ENCODE measurements around the gene ANKMY1. TPM values are rescaled to one million over a fixed set of nuclear protein-coding genes. Genes with fewer than 3 reads are reported as not detected.
A peak's percentile ranks its signal among the peaks of the same experiment; 100 is the strongest.

The ANKMY1 gene
- total and polyA plus RNA-seq, 2 experiments from 2014 or later, result 2.3 to 8.9 TPM

DNA sequence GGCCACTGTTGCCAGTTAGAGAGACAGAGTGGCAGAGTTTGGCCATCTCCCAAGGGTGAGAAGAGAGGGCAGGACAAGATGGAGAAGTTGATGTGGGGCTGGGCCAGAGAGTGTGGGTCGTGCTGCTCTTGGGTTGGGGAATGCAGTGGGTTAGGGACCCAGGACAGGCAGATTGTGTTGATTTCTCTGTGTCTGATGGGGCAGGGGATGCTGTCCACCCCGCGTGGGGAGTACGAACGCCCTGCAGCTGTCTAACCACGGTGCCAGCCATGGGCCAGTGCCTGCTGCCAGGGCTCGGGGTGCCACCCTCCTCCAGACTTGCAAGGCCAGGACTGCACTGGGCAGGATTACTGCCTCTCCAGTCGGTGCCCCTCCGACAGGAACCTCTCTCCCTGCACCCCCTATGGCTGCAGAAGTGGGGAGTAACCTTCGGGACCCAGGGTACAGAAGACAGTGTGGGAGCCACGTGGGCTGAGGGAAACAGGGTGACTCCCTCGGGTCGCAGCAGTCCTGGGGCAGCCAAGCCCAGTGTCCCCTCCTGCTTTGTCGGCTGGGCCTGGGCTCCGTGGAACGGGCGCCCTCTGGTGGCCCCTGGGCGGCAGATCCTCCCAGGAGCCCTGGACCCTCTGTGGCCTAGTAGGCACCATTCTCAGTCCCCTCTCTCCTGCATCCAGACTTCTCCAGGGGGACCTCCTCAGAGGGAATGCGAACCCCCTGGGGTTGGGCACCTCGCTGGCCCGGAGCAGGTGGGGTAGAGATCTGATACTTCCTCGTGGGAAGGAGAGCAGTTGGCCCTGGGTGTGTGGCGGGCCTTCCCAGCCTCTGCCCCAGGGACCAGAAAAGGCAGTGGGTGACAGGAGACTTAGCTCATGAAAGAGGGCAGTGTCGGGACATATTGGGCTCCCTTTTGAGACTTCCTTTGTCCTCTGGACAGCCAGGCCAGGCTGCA is 119.7 kb downstream of the ANKMY1 start:
- H3K9me2 ChIP-seq (ENCODE audit: insufficient read depth), result no peaks in the 10 kb centered on the region
- H3K4me3 ChIP-seq, result no peak overlapping the region
- peaks cover 11% of the 10 kb centered on the region; the same call in 1 of the 2 replicates for H3K79me2 ChIP-seq (replicated peaks; ENCODE audit: insufficient read depth)
- ATAC-seq (peak; percentile 64), DNase-seq (ENCODE audit: low spot score) (peak; percentile 74)
- Mint-ChIP-seq H3K36me3 (ENCODE audit: low read depth) (no peaks in the 10 kb centered on the region), H3K27me3 (ENCODE audit: insufficient read depth, low read depth, poor library complexity) (peaks cover 25% of the 10 kb centered on the region), H3K27ac (no peak overlapping the region), H3K4me3 (peak overlapping the region; percentile 68; the same call in 2 of the 3 replicates), H3K9me3 (no peaks in the 10 kb centered on the region), H3K4me1 (peaks cover 6% of the 10 kb centered on the region; the same call in 2 of the 3 replicates)
- TF ChIP-seq, protein P1, sequence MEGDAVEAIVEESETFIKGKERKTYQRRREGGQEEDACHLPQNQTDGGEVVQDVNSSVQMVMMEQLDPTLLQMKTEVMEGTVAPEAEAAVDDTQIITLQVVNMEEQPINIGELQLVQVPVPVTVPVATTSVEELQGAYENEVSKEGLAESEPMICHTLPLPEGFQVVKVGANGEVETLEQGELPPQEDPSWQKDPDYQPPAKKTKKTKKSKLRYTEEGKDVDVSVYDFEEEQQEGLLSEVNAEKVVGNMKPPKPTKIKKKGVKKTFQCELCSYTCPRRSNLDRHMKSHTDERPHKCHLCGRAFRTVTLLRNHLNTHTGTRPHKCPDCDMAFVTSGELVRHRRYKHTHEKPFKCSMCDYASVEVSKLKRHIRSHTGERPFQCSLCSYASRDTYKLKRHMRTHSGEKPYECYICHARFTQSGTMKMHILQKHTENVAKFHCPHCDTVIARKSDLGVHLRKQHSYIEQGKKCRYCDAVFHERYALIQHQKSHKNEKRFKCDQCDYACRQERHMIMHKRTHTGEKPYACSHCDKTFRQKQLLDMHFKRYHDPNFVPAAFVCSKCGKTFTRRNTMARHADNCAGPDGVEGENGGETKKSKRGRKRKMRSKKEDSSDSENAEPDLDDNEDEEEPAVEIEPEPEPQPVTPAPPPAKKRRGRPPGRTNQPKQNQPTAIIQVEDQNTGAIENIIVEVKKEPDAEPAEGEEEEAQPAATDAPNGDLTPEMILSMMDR (conservative IDR thresholded peaks at IDR 0.05; ENCODE audit: low read depth in 2 of 2), result peak; percentile 80 to 92
- TF ChIP-seq STAT1 (IDR thresholded peaks at IDR 0.05; ENCODE audit: unreplicated experiment), result no peak
- H3K27me3 ChIP-seq (ENCODE audit: insufficient read depth), result peaks cover 19% of the 10 kb centered on the region
- no peak overlapping the region for H3K27ac ChIP-seq (ENCODE audit: low read depth)
- no peak overlapping the region for H3K4me2 ChIP-seq
- H3K4me1 ChIP-seq (ENCODE audit: insufficient read depth), result peaks cover 8% of the 10 kb centered on the region; the same call in 1 of the 2 replicates
- 0 out of 2 replicates have a peak, but pooled peaks cover 2% of the 10 kb centered on the region for H3F3A ChIP-seq (replicated peaks; ENCODE audit: low read depth)
- H4K20me1 ChIP-seq (replicated peaks; ENCODE audit: insufficient read depth), result peaks cover 7% of the 10 kb centered on the region
- no peaks in the 10 kb centered on the region for H3K36me3 ChIP-seq (ENCODE audit: insufficient read depth)
- H2AFZ ChIP-seq, result no peak overlapping the region

DNA sequence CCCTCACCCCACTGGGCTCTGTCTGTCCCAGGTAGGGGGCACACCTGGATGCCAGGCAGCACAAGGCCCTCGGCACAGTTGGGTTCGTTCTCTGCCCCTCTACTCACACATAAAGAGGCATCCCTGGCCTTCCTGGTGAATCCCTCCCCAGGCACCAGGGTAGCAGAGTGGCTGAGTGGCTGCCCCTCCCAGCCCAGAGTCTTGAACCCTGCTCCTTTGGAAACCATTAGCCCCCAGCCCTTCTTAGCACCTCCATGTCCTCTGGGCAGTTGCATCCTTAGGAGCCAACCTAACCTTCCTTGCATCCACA is 120.3 kb downstream of the ANKMY1 start:
- peaks cover 8% of the 10 kb centered on the region; the same call in 1 of the 2 replicates for H3K4me1 ChIP-seq (ENCODE audit: insufficient read depth)
- H3F3A ChIP-seq (replicated peaks; ENCODE audit: low read depth), result 0 out of 2 replicates have a peak, but pooled peaks cover 2% of the 10 kb centered on the region
- H3K4me3 ChIP-seq, result no peak overlapping the region
- H2AFZ ChIP-seq, result no peak overlapping the region
- H3K79me2 ChIP-seq (replicated peaks; ENCODE audit: insufficient read depth), result peaks cover 11% of the 10 kb centered on the region; the same call in 1 of the 2 replicates
- Mint-ChIP-seq H3K9me3 (no peaks in the 10 kb centered on the region; the same call in 2 of the 3 replicates), H3K27ac (no peak overlapping the region), H3K27me3 (ENCODE audit: insufficient read depth, low read depth, poor library complexity) (peaks cover 26% of the 10 kb centered on the region), H3K36me3 (ENCODE audit: low read depth) (no peaks in the 10 kb centered on the region), H3K4me3 (peak overlapping the region; percentile 68), H3K4me1 (peaks cover 6% of the 10 kb centered on the region; the same call in 2 of the 3 replicates)
- H3K27me3 ChIP-seq (ENCODE audit: insufficient read depth), result peaks cover 19% of the 10 kb centered on the region
- H3K36me3 ChIP-seq (ENCODE audit: insufficient read depth), result no peaks in the 10 kb centered on the region
- no peak overlapping the region for H3K4me2 ChIP-seq
- ATAC-seq, result no peak
- H4K20me1 ChIP-seq (replicated peaks; ENCODE audit: insufficient read depth), result peaks cover 7% of the 10 kb centered on the region
- H3K9me2 ChIP-seq (ENCODE audit: insufficient read depth), result no peaks in the 10 kb centered on the region
- DNase-seq (ENCODE audit: low spot score), result no peak
- H3K27ac ChIP-seq (ENCODE audit: low read depth), result no peak overlapping the region
- TF ChIP-seq ZNF114 (CRISPR knock-in tag; IDR thresholded peaks at IDR 0.05), result no peak
- no peak for TF ChIP-seq CREB1 (CRISPR knock-in tag; IDR thresholded peaks at IDR 0.05; ENCODE audit: low read depth)
- TF ChIP-seq EZH2 (IDR thresholded peaks at IDR 0.05; ENCODE audit: low read depth, unreplicated experiment), result no peak
- TF ChIP-seq NANOG (IDR thresholded peaks at IDR 0.05; ENCODE audit: borderline replicate concordance), result no peak
- TF ChIP-seq, protein P2, sequence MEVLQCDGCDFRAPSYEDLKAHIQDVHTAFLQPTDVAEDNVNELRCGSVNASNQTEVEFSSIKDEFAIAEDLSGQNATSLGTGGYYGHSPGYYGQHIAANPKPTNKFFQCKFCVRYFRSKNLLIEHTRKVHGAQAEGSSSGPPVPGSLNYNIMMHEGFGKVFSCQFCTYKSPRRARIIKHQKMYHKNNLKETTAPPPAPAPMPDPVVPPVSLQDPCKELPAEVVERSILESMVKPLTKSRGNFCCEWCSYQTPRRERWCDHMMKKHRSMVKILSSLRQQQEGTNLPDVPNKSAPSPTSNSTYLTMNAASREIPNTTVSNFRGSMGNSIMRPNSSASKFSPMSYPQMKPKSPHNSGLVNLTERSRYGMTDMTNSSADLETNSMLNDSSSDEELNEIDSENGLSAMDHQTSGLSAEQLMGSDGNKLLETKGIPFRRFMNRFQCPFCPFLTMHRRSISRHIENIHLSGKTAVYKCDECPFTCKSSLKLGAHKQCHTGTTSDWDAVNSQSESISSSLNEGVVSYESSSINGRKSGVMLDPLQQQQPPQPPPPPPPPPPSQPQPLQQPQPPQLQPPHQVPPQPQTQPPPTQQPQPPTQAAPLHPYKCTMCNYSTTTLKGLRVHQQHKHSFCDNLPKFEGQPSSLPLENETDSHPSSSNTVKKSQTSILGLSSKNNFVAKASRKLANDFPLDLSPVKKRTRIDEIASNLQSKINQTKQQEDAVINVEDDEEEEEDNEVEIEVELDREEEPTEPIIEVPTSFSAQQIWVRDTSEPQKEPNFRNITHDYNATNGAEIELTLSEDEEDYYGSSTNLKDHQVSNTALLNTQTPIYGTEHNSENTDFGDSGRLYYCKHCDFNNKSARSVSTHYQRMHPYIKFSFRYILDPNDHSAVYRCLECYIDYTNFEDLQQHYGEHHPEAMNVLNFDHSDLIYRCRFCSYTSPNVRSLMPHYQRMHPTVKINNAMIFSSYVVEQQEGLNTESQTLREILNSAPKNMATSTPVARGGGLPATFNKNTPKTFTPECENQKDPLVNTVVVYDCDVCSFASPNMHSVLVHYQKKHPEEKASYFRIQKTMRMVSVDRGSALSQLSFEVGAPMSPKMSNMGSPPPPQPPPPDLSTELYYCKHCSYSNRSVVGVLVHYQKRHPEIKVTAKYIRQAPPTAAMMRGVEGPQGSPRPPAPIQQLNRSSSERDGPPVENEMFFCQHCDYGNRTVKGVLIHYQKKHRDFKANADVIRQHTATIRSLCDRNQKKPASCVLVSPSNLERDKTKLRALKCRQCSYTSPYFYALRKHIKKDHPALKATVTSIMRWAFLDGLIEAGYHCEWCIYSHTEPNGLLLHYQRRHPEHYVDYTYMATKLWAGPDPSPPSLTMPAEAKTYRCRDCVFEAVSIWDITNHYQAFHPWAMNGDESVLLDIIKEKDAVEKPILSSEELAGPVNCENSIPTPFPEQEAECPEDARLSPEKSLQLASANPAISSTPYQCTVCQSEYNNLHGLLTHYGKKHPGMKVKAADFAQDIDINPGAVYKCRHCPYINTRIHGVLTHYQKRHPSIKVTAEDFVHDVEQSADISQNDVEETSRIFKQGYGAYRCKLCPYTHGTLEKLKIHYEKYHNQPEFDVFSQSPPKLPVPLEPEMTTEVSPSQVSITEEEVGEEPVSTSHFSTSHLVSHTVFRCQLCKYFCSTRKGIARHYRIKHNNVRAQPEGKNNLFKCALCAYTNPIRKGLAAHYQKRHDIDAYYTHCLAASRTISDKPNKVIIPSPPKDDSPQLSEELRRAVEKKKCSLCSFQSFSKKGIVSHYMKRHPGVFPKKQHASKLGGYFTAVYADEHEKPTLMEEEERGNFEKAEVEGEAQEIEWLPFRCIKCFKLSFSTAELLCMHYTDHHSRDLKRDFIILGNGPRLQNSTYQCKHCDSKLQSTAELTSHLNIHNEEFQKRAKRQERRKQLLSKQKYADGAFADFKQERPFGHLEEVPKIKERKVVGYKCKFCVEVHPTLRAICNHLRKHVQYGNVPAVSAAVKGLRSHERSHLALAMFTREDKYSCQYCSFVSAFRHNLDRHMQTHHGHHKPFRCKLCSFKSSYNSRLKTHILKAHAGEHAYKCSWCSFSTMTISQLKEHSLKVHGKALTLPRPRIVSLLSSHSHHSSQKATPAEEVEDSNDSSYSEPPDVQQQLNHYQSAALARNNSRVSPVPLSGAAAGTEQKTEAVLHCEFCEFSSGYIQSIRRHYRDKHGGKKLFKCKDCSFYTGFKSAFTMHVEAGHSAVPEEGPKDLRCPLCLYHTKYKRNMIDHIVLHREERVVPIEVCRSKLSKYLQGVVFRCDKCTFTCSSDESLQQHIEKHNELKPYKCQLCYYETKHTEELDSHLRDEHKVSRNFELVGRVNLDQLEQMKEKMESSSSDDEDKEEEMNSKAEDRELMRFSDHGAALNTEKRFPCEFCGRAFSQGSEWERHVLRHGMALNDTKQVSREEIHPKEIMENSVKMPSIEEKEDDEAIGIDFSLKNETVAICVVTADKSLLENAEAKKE (CRISPR knock-in tag; IDR thresholded peaks at IDR 0.05), result no peak
- TF ChIP-seq STAT1 (IDR thresholded peaks at IDR 0.05; ENCODE audit: unreplicated experiment), result no peak
- TF ChIP-seq, protein P3, sequence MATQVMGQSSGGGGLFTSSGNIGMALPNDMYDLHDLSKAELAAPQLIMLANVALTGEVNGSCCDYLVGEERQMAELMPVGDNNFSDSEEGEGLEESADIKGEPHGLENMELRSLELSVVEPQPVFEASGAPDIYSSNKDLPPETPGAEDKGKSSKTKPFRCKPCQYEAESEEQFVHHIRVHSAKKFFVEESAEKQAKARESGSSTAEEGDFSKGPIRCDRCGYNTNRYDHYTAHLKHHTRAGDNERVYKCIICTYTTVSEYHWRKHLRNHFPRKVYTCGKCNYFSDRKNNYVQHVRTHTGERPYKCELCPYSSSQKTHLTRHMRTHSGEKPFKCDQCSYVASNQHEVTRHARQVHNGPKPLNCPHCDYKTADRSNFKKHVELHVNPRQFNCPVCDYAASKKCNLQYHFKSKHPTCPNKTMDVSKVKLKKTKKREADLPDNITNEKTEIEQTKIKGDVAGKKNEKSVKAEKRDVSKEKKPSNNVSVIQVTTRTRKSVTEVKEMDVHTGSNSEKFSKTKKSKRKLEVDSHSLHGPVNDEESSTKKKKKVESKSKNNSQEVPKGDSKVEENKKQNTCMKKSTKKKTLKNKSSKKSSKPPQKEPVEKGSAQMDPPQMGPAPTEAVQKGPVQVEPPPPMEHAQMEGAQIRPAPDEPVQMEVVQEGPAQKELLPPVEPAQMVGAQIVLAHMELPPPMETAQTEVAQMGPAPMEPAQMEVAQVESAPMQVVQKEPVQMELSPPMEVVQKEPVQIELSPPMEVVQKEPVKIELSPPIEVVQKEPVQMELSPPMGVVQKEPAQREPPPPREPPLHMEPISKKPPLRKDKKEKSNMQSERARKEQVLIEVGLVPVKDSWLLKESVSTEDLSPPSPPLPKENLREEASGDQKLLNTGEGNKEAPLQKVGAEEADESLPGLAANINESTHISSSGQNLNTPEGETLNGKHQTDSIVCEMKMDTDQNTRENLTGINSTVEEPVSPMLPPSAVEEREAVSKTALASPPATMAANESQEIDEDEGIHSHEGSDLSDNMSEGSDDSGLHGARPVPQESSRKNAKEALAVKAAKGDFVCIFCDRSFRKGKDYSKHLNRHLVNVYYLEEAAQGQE (IDR thresholded peaks at IDR 0.05; ENCODE audit: unreplicated experiment), result no peak
